ENCODE data around the gene P3H1. TPM values are rescaled to one million over a fixed set of nuclear protein-coding genes. Genes with fewer than 3 reads are reported as not detected.
"Not testable (repeated sequence)": the region's sequence is repeated elsewhere in the genome, so short reads cannot be mapped to it uniquely, and the experiment has no call there.

The P3H1 gene
- total RNA-seq, 1 donor from 2014 or later, result 51.7 TPM

DNA sequence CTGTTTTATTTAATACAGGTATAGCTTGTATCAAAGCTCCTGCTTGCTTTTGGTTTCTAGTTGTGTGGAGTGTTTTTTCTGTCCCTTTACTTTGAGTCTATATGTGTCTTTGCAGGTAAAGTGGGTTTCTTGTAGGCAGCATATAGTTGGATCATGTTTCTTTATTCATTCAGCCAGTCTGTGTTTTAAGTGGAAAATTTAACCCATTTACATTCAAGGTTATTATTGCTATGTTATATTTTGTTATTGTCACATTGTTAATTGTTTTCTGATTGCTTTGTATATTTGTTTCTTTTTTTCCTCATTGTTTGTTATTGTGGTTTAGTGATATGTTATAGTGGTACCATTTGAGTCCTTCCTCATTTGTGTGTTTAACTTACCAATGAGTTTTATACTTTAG lies 53.5 kb downstream of the P3H1 start:
- no peak overlapping the region for H3K4me3 ChIP-seq (ENCODE audit: low read depth, low read length)
- no peak for DNase-seq (ENCODE audit: low read depth)
- no peak for TF ChIP-seq CTCF (IDR thresholded peaks at IDR 0.05; ENCODE audit: insufficient read depth, low read length, poor library complexity, severe bottlenecking)
- no peaks in the 10 kb centered on the region for H3K36me3 ChIP-seq (ENCODE audit: control insufficient read depth, insufficient read depth, low read length)
- H3K27me3 ChIP-seq (ENCODE audit: control insufficient read depth, insufficient read depth, low read length), result no peaks in the 10 kb centered on the region

- H3K27me3 ChIP-seq (ENCODE audit: control insufficient read depth, insufficient read depth, low read length); H3K36me3 ChIP-seq (ENCODE audit: control insufficient read depth, insufficient read depth, low read length); H3K4me3 ChIP-seq (ENCODE audit: low read depth, low read length); DNase-seq (ENCODE audit: low read depth): not testable (repeated sequence)
Observed at GRCh38 chr1:42712808-42713207, 54.0 kb downstream of the P3H1 start.

GRCh38 chr1:42703888-42704464 lies 62.9 kb downstream of the P3H1 start:
- Histone ChIP-seq H3K27me3 (ENCODE audit: control insufficient read depth, insufficient read depth, low read length) (no peaks in the 10 kb centered on the region), H3K4me3 (ENCODE audit: low read depth, low read length) (no peak overlapping the region), H3K36me3 (ENCODE audit: control insufficient read depth, insufficient read depth, low read length) (peaks cover 1% of the 10 kb centered on the region)
- DNase-seq (ENCODE audit: low read depth), result no peak
- TF ChIP-seq CTCF (IDR thresholded peaks at IDR 0.05; ENCODE audit: insufficient read depth, low read length, poor library complexity, severe bottlenecking), result no peak

DNA sequence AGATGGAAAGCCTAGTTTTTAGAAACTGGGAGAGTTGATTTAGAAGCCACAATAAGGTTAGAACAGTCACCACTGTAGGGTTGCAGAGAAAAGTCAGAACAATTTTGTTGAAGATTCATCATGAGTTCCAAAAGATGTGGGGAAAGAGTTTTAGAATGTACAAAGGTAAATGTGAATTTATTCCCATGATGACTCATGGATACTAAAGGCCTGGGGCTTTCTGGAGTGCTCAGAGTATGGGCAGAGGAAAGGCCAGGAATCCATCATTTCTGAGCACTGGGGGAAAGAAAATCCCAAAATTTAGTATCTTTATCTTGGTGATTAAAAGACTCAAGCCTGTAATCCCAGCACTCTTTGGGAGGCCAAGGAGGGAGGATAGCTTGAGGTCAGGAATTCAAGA lies 66.8 kb downstream of the P3H1 start:
- Histone ChIP-seq H3K27me3 (ENCODE audit: control insufficient read depth, insufficient read depth, low read length) (no peaks in the 10 kb centered on the region), H3K4me3 (ENCODE audit: low read depth, low read length) (no peak overlapping the region), H3K36me3 (ENCODE audit: control insufficient read depth, insufficient read depth, low read length) (peaks cover 3% of the 10 kb centered on the region)
- no peak for TF ChIP-seq CTCF (IDR thresholded peaks at IDR 0.05; ENCODE audit: insufficient read depth, low read length, poor library complexity, severe bottlenecking)
- no peak for DNase-seq (ENCODE audit: low read depth)

GRCh38 chr1:42698081-42698813 lies 68.6 kb downstream of the P3H1 start:
- no peak for TF ChIP-seq CTCF (IDR thresholded peaks at IDR 0.05; ENCODE audit: insufficient read depth, low read length, poor library complexity, severe bottlenecking)
- Histone ChIP-seq H3K4me3 (ENCODE audit: low read depth, low read length) (no peak overlapping the region), H3K36me3 (ENCODE audit: control insufficient read depth, insufficient read depth, low read length) (peaks cover 3% of the 10 kb centered on the region), H3K27me3 (ENCODE audit: control insufficient read depth, insufficient read depth, low read length) (no peaks in the 10 kb centered on the region)
- no peak for DNase-seq (ENCODE audit: low read depth)

Other genes with a start within 250 kb of the P3H1 start
- gene PPIH, start 108.6 kb downstream of the P3H1 start, total RNA-seq, result 33.1 and 43.7 TPM in 2 replicates
- 894 and 938 TPM in 2 replicates for gene YBX1, start 84.6 kb downstream of the P3H1 start, total RNA-seq
- 0.08 and 2.5 TPM in 2 replicates for gene CLDN19, start 26.8 kb downstream of the P3H1 start, total RNA-seq
- 2.9 and 4.6 TPM in 2 replicates for gene C1orf50, start 221 bp upstream of the P3H1 start, total RNA-seq
- gene TMEM269, start 18.0 kb upstream of the P3H1 start, total RNA-seq, result 0.04 and 0.27 TPM in 2 replicates
- gene ERMAP, start 50.1 kb upstream of the P3H1 start, total RNA-seq, result 7.4 and 8.9 TPM in 2 replicates
- 39.7 and 45.6 TPM in 2 replicates for gene SVBP, start 50.4 kb upstream of the P3H1 start, total RNA-seq
- 8.8 and 9.4 TPM in 2 replicates for gene ZNF691, start 79.6 kb upstream of the P3H1 start, total RNA-seq
- 573 and 1,021 TPM in 2 replicates for gene SLC2A1, start 191.8 kb upstream of the P3H1 start, total RNA-seq